ENCODE data around the gene KLF6. TPM values are rescaled to one million over a fixed set of nuclear protein-coding genes. Genes with fewer than 3 reads are reported as not detected.

KLF6 gene
- total and polyA plus RNA-seq, 9 of the 15 experiments (the other 6 are each of a cell fraction or from before 2014, with no cell fraction given): 3.2 to 23.9 (median 8.0) TPM

DNA sequence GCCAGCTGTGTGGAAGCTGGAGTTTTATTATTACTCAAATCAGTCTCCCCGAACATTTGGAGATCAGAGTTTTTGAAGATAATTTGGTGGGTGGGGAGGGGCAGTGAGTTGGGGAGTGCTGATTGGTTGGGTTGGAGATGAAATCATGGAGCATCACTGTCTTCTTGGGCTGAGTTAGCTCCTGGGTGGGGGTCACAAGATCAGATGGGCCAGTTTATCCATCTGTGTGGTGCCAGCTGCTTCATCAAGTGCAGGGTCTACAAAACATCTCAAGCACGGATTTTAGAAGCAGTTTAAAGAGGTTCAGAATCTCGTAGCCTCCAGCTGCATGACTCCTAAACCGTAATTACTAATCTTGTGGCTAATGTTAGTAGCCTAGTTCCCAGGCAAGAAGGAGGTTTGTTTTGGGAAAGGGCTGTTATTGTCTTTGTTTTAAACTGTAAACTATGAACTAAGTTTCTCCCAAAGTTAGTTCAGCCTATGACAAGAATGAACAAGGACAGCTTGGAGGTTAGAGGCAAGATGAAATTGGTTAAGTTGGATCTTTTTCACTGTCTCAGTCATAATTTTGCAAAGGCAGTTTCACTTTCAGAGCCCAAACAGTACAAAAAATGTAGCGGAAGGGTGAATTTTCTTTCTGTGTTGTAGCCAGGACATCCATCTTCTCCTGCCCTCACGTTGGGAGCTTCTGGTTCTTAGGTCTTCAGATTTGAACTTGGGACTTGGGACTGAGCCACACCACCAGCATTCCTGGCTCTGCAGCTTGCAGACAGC is 43.1 kb downstream of the KLF6 start:
- H3K4me2 ChIP-seq (ENCODE audit: insufficient read depth, low read length): no peak overlapping the region
- ATAC-seq: no peak
- intact Hi-C loops (cut with micrococcal nuclease): no loop called here
- H3K4me1 ChIP-seq (replicated peaks in 1 of 2; ENCODE audit: control insufficient read depth in 2 of 2, insufficient read depth in 2 of 2, low read length in 2 of 2): peaks cover under 1 to 12% of the 10 kb centered on the region in 2 experiments; a peak in 3 of 5 replicates
- H3K9ac ChIP-seq (ENCODE audit: insufficient read depth in 1 of 2, low read depth in 2 of 2, low read length in 2 of 2): no peak overlapping the region
- no TSS peak for BruUV-seq (replicated peaks)
- no peak overlapping the region for H2AFZ ChIP-seq (ENCODE audit: low read depth, low read length)
- H3K27ac ChIP-seq (ENCODE audit: extremely low read depth, low read depth, low read length): no peak overlapping the region
- DNase-seq (ENCODE audit: extremely low read depth in 1 of 4, low spot score in 3 of 4): no peak
- in situ Hi-C loops (cut with MboI): no loop called here
- H3K27me3 ChIP-seq (ENCODE audit: control insufficient read depth in 2 of 2, insufficient read depth in 2 of 2, low read length in 2 of 2): no peaks in the 10 kb centered on the region
- no peaks in the 10 kb centered on the region for H3K9me3 ChIP-seq (replicated peaks; ENCODE audit: control insufficient read depth, insufficient read depth, low read depth, low read length)
- no peak for FAIRE-seq
- ChIA-PET POLR2A (no interaction called here), CTCF (ENCODE audit: low intra/inter-chr PET ratio) (no interaction called here)
- WGBS (ENCODE audit: insufficient coverage, low coverage, missing lambda C conversion rate): 62% methylated on average over 6 of the region's 6 CpGs
- TF ChIP-seq ZNF3 (CRISPR knock-in tag; IDR thresholded peaks at IDR 0.05) (no peak), ETV5 (CRISPR knock-in tag; IDR thresholded peaks at IDR 0.05; ENCODE audit: low read depth) (no peak), EP400 (IDR thresholded peaks at IDR 0.05) (no peak), POLR2A (conservative IDR thresholded peaks at IDR 0.05) (no peak), ZNF253 (CRISPR knock-in tag; conservative IDR thresholded peaks at IDR 0.05) (no peak), ZNF212 (CRISPR knock-in tag; IDR thresholded peaks at IDR 0.05) (no peak), ZNF224 (CRISPR knock-in tag; IDR thresholded peaks at IDR 0.05) (no peak), TAF7 (tag; IDR thresholded peaks at IDR 0.05) (no peak), KAT8 (IDR thresholded peaks at IDR 0.05; ENCODE audit: low read depth) (no peak)
- TF ChIP-seq, protein P1, sequence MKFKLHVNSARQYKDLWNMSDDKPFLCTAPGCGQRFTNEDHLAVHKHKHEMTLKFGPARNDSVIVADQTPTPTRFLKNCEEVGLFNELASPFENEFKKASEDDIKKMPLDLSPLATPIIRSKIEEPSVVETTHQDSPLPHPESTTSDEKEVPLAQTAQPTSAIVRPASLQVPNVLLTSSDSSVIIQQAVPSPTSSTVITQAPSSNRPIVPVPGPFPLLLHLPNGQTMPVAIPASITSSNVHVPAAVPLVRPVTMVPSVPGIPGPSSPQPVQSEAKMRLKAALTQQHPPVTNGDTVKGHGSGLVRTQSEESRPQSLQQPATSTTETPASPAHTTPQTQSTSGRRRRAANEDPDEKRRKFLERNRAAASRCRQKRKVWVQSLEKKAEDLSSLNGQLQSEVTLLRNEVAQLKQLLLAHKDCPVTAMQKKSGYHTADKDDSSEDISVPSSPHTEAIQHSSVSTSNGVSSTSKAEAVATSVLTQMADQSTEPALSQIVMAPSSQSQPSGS (CRISPR knock-in tag; IDR thresholded peaks at IDR 0.05): no peak
- TF ChIP-seq, protein P2, sequence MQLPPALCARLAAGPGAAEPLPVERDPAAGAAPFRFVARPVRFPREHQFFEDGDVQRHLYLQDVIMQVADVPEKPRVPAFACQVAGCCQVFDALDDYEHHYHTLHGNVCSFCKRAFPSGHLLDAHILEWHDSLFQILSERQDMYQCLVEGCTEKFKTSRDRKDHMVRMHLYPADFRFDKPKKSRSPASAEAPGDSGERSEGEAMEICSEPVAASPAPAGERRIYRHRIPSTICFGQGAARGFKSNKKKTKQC (CRISPR knock-in tag; IDR thresholded peaks at IDR 0.05): no peak
- TF ChIP-seq, protein P3, sequence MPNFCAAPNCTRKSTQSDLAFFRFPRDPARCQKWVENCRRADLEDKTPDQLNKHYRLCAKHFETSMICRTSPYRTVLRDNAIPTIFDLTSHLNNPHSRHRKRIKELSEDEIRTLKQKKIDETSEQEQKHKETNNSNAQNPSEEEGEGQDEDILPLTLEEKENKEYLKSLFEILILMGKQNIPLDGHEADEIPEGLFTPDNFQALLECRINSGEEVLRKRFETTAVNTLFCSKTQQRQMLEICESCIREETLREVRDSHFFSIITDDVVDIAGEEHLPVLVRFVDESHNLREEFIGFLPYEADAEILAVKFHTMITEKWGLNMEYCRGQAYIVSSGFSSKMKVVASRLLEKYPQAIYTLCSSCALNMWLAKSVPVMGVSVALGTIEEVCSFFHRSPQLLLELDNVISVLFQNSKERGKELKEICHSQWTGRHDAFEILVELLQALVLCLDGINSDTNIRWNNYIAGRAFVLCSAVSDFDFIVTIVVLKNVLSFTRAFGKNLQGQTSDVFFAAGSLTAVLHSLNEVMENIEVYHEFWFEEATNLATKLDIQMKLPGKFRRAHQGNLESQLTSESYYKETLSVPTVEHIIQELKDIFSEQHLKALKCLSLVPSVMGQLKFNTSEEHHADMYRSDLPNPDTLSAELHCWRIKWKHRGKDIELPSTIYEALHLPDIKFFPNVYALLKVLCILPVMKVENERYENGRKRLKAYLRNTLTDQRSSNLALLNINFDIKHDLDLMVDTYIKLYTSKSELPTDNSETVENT (CRISPR knock-in tag; IDR thresholded peaks at IDR 0.05): no peak
- TF ChIP-seq, protein P4, sequence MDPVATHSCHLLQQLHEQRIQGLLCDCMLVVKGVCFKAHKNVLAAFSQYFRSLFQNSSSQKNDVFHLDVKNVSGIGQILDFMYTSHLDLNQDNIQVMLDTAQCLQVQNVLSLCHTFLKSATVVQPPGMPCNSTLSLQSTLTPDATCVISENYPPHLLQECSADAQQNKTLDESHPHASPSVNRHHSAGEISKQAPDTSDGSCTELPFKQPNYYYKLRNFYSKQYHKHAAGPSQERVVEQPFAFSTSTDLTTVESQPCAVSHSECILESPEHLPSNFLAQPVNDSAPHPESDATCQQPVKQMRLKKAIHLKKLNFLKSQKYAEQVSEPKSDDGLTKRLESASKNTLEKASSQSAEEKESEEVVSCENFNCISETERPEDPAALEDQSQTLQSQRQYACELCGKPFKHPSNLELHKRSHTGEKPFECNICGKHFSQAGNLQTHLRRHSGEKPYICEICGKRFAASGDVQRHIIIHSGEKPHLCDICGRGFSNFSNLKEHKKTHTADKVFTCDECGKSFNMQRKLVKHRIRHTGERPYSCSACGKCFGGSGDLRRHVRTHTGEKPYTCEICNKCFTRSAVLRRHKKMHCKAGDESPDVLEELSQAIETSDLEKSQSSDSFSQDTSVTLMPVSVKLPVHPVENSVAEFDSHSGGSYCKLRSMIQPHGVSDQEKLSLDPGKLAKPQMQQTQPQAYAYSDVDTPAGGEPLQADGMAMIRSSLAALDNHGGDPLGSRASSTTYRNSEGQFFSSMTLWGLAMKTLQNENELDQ (CRISPR knock-in tag; IDR thresholded peaks at IDR 0.05; ENCODE audit: borderline replicate concordance): no peak
- TF ChIP-seq, protein P5, sequence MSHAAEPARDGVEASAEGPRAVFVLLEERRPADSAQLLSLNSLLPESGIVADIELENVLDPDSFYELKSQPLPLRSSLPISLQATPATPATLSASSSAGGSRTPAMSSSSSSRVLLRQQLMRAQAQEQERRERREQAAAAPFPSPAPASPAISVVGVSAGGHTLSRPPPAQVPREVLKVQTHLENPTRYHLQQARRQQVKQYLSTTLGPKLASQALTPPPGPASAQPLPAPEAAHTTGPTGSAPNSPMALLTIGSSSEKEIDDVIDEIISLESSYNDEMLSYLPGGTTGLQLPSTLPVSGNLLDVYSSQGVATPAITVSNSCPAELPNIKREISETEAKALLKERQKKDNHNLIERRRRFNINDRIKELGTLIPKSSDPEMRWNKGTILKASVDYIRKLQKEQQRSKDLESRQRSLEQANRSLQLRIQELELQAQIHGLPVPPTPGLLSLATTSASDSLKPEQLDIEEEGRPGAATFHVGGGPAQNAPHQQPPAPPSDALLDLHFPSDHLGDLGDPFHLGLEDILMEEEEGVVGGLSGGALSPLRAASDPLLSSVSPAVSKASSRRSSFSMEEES (CRISPR knock-in tag; IDR thresholded peaks at IDR 0.05): no peak
- H4K20me1 ChIP-seq (replicated peaks; ENCODE audit: control insufficient read depth, insufficient read depth, low read length): no peaks in the 10 kb centered on the region
- H3K79me2 ChIP-seq (ENCODE audit: control insufficient read depth, insufficient read depth, low read length): no peaks in the 10 kb centered on the region
- no peaks in the 10 kb centered on the region for H3K36me3 ChIP-seq (ENCODE audit: control insufficient read depth, insufficient read depth, low read length)
- no peak overlapping the region for H3K4me3 ChIP-seq
- no peaks in the 10 kb centered on the region for H3K9me1 ChIP-seq (ENCODE audit: control insufficient read depth, insufficient read depth, low read length)

Data from K562 (cell line).